SK-N-SH treated with all-trans-retinoic acid at 6 μM for 48 hours (cell line): Measurements from ENCODE around the gene SELENOF.

ENCODE experiments used
- ATAC-seq: fragments of 200-7000 bp; cut with Tn5 transposase; 3 replicates; pipeline ENCODE4 v1.9.1; 2020; ENCODE audit warnings: mild to moderate bottlenecking, moderate library complexity
- ARNTL ChIP-seq: fragments of 450-650 bp; formaldehyde crosslinking; IDR thresholded peaks from 2 replicates; pipeline ENCODE4 v1.5.0; 2020; ENCODE audit warnings: low read depth, mild to moderate bottlenecking, moderate library complexity, borderline replicate concordance
- BACH2 ChIP-seq: fragments of 250-450 bp; sonication (Bioruptor Pico); IDR thresholded peaks from 2 replicates; pipeline ENCODE4 v1.9.0; 2021; ENCODE audit warnings: mild to moderate bottlenecking, borderline replicate concordance
- CSDC2 ChIP-seq: fragments of 250-450 bp; sonication (Bioruptor Pico); IDR thresholded peaks from 2 replicates; pipeline ENCODE4 v1.5.0; 2020; ENCODE audit warnings: mild to moderate bottlenecking, moderate library complexity
- GLIS3 ChIP-seq: fragments of 250-450 bp; sonication (Bioruptor Pico); IDR thresholded peaks from 2 replicates; pipeline ENCODE4 v1.5.0; 2020; ENCODE audit warnings: mild to moderate bottlenecking, moderate library complexity
- ISL1 ChIP-seq: fragments of 250-450 bp; sonication (Bioruptor Pico); IDR thresholded peaks from 2 replicates; pipeline ENCODE4 v2.1.2; 2022; ENCODE audit warnings: mild to moderate bottlenecking, moderate library complexity
- OSR1 ChIP-seq: fragments of 250-450 bp; sonication (Bioruptor Pico); IDR thresholded peaks from 2 replicates; pipeline ENCODE4 v1.8.0; 2022; ENCODE audit warnings: moderate library complexity, mild to moderate bottlenecking, inconsistent platforms
- PPARA ChIP-seq: fragments of 250-450 bp; sonication (Bioruptor Pico); IDR thresholded peaks from 2 replicates; pipeline ENCODE4 v1.5.0; 2020; ENCODE audit warnings: mild to moderate bottlenecking, borderline replicate concordance
- RARB ChIP-seq: fragments of 250-450 bp; sonication (Bioruptor Pico); IDR thresholded peaks from 2 replicates; pipeline ENCODE4 v1.8.0; 2021; ENCODE audit warnings: mild to moderate bottlenecking, moderate library complexity
- SNAI2 ChIP-seq: fragments of 250-450 bp; sonication (Bioruptor Pico); IDR thresholded peaks from 2 replicates; pipeline ENCODE4 v1.5.0; 2020; ENCODE audit warnings: mild to moderate bottlenecking, moderate library complexity
- TCF4 ChIP-seq: fragments of 250-450 bp; sonication (Bioruptor Pico); IDR thresholded peaks from 2 replicates; pipeline ENCODE4 v1.8.0; 2021; ENCODE audit warnings: mild to moderate bottlenecking, moderate library complexity, borderline replicate concordance
- TOX ChIP-seq: fragments of 250-450 bp; sonication (Bioruptor Pico); IDR thresholded peaks from 2 replicates; pipeline ENCODE4 v1.8.0; 2021; ENCODE audit warnings: mild to moderate bottlenecking, moderate library complexity, borderline replicate concordance
- ZC3H10 ChIP-seq: fragments of 250-450 bp; sonication (Bioruptor Pico); IDR thresholded peaks from 2 replicates; pipeline ENCODE4 v1.5.1; 2021; ENCODE audit warnings: mild to moderate bottlenecking, moderate library complexity
- ZFP3 ChIP-seq: fragments of 250-450 bp; sonication (Bioruptor Pico); IDR thresholded peaks from 2 replicates; pipeline ENCODE4 v1.5.0; 2020; ENCODE audit warnings: mild to moderate bottlenecking, moderate library complexity
- ZFP30 ChIP-seq: fragments of 450-650 bp; formaldehyde crosslinking; IDR thresholded peaks from 2 replicates; pipeline ENCODE4 v1.5.0; 2022; ENCODE audit warnings: mild to moderate bottlenecking, moderate library complexity
- ZNF565 ChIP-seq: fragments of 450-650 bp; formaldehyde crosslinking; conservative IDR thresholded peaks from 2 replicates; pipeline ENCODE4 v1.5.0; 2020; ENCODE audit warnings: low read depth, mild to moderate bottlenecking, moderate library complexity
- ZNF70 ChIP-seq: fragments of 450-650 bp; formaldehyde crosslinking; IDR thresholded peaks from 2 replicates; pipeline ENCODE4 v1.5.0; 2020; ENCODE audit warnings: mild to moderate bottlenecking, moderate library complexity
- ZNF8 ChIP-seq: fragments of 450-650 bp; formaldehyde crosslinking; IDR thresholded peaks from 2 replicates; pipeline ENCODE4 v1.5.0; 2020; ENCODE audit warnings: mild to moderate bottlenecking, moderate library complexity
- TF ChIP-seq, protein P1 (sequence below): fragments of 250-450 bp; sonication (Bioruptor Pico); IDR thresholded peaks from 2 replicates; pipeline ENCODE4 v1.8.0; 2021; ENCODE audit warnings: low read depth, mild to moderate bottlenecking, moderate library complexity, borderline replicate concordance
- TF ChIP-seq, protein P2 (sequence below): fragments of 250-450 bp; sonication (Bioruptor Pico); IDR thresholded peaks from 2 replicates; pipeline ENCODE4 v1.5.1; 2020; ENCODE audit warnings: low read depth, mild to moderate bottlenecking, moderate library complexity
- TF ChIP-seq, protein P3 (sequence below): fragments of 250-450 bp; sonication (Bioruptor Pico); IDR thresholded peaks from 2 replicates; pipeline ENCODE4 v1.5.1; 2021; ENCODE audit warnings: mild to moderate bottlenecking, moderate library complexity
- TF ChIP-seq, protein P4 (sequence below): fragments of 250-450 bp; sonication (Bioruptor Pico); IDR thresholded peaks from 2 replicates; pipeline ENCODE4 v1.8.0; 2020; ENCODE audit warnings: mild to moderate bottlenecking, moderate library complexity, borderline replicate concordance

SELENOF gene

DNA sequence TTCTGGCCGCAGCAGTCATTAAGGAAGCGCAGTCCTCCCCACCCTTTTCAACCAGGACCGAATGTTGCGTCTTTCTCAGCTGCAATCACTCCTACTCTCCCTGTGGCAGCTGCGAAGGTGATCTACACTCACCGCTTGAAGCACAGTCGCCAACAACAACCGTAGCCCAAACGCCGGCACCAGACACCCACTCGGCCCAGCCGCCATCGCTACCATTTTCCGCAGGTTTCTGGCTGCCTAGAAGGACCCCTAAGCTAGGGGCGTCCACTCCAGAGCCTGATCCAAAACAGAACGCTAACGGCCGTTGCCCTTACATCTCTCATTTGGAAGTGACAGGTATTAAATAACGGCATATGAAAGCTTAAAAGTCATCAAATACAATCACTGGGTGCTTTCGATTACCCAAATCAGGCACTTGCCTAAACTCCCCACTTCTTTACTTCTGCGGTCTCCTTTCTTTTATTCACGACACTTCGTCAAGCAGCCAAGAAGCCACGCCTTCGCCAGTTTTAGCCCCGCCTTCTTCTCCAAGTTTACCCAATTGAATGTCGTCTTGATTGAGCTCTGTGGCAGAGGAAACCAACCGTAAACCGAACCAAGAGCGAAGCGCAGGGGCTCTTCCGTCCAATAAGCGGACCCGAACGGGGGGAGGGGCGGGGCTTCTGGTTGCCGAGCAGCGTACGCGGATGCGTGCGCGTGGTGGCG is at the start of gene SELENOF:
TSS of gene SELENOF (minus strand) at position 231 of the 705 bp plus-strand sequence. CDS start at position 216, 15 bp downstream.
- peak; percentile 91 for ATAC-seq
- TF ChIP-seq ZC3H10 (CRISPR knock-in tag) (no peak), ZNF70 (CRISPR knock-in tag) (no peak), ZFP3 (CRISPR knock-in tag) (no peak), ARNTL (CRISPR knock-in tag) (no peak), TCF4 (CRISPR knock-in tag) (no peak), SNAI2 (CRISPR knock-in tag) (no peak), ZNF8 (CRISPR knock-in tag) (no peak), PPARA (no peak), ISL1 (CRISPR knock-in tag) (no peak), BACH2 (CRISPR knock-in tag) (no peak), TOX (no peak), GLIS3 (CRISPR knock-in tag) (no peak), RARB (CRISPR knock-in tag) (no peak)
- TF ChIP-seq, protein P1, sequence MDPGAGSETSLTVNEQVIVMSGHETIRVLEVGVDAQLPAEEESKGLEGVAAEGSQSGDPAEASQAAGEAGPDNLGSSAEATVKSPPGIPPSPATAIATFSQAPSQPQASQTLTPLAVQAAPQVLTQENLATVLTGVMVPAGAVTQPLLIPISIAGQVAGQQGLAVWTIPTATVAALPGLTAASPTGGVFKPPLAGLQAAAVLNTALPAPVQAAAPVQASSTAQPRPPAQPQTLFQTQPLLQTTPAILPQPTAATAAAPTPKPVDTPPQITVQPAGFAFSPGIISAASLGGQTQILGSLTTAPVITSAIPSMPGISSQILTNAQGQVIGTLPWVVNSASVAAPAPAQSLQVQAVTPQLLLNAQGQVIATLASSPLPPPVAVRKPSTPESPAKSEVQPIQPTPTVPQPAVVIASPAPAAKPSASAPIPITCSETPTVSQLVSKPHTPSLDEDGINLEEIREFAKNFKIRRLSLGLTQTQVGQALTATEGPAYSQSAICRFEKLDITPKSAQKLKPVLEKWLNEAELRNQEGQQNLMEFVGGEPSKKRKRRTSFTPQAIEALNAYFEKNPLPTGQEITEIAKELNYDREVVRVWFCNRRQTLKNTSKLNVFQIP (CRISPR knock-in tag): no peak
- TF ChIP-seq, protein P2, sequence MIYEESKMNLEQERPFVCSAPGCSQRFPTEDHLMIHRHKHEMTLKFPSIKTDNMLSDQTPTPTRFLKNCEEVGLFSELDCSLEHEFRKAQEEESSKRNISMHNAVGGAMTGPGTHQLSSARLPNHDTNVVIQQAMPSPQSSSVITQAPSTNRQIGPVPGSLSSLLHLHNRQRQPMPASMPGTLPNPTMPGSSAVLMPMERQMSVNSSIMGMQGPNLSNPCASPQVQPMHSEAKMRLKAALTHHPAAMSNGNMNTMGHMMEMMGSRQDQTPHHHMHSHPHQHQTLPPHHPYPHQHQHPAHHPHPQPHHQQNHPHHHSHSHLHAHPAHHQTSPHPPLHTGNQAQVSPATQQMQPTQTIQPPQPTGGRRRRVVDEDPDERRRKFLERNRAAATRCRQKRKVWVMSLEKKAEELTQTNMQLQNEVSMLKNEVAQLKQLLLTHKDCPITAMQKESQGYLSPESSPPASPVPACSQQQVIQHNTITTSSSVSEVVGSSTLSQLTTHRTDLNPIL (CRISPR knock-in tag): no peak
- TF ChIP-seq, protein P3, sequence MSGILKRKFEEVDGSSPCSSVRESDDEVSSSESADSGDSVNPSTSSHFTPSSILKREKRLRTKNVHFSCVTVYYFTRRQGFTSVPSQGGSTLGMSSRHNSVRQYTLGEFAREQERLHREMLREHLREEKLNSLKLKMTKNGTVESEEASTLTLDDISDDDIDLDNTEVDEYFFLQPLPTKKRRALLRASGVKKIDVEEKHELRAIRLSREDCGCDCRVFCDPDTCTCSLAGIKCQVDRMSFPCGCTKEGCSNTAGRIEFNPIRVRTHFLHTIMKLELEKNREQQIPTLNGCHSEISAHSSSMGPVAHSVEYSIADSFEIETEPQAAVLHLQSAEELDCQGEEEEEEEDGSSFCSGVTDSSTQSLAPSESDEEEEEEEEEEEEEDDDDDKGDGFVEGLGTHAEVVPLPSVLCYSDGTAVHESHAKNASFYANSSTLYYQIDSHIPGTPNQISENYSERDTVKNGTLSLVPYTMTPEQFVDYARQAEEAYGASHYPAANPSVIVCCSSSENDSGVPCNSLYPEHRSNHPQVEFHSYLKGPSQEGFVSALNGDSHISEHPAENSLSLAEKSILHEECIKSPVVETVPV (CRISPR knock-in tag): no peak
- TF ChIP-seq, protein P4, sequence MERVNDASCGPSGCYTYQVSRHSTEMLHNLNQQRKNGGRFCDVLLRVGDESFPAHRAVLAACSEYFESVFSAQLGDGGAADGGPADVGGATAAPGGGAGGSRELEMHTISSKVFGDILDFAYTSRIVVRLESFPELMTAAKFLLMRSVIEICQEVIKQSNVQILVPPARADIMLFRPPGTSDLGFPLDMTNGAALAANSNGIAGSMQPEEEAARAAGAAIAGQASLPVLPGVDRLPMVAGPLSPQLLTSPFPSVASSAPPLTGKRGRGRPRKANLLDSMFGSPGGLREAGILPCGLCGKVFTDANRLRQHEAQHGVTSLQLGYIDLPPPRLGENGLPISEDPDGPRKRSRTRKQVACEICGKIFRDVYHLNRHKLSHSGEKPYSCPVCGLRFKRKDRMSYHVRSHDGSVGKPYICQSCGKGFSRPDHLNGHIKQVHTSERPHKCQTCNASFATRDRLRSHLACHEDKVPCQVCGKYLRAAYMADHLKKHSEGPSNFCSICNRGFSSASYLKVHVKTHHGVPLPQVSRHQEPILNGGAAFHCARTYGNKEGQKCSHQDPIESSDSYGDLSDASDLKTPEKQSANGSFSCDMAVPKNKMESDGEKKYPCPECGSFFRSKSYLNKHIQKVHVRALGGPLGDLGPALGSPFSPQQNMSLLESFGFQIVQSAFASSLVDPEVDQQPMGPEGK: no peak

DNA sequence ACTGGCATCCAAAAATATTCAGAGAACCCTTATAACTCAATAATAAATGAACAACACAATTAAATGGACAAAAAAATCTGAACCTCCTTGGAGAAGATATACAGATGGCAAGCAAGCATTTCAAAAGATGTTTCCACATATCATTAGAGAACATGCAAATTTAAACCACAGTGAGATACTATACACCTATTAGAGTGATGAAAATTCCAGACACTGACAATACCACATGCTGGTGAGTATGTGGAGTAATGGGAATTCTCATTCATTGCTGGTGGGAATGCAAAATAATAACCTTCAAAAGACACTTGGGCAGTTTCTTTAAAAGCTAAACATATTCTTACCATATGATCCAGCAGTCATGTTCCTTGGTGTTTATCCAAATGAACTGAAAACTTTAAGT is 46.6 kb upstream of the SELENOF start:
- TF ChIP-seq ISL1 (CRISPR knock-in tag): no peak
- no peak for TF ChIP-seq GLIS3 (CRISPR knock-in tag)
- TF ChIP-seq TOX: no peak
- no peak for ATAC-seq

DNA sequence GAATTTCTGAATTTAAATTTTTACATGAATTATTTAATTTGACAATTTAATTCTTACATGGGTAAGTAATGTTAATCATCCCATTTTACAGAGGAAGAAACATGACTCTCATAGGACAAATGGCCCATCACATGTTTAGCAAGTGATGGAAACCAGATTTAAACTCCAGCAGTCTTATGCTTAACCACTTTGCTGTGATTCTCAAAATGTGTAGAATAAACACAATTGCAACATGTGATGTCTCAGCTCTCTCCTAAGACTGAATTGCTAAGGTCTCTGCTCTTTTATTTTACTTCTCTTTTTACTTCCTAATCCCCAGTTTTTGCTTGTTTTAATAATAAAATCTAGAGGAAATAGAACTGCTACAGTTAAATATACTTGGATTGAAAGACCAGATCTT is 43.3 kb upstream of the SELENOF start:
- no peak for TF ChIP-seq TCF4 (CRISPR knock-in tag)
- TF ChIP-seq, protein P1 (CRISPR knock-in tag): no peak
- no peak for TF ChIP-seq GLIS3 (CRISPR knock-in tag)
- no peak for TF ChIP-seq ZNF8 (CRISPR knock-in tag)
- no peak for TF ChIP-seq ARNTL (CRISPR knock-in tag)
- TF ChIP-seq ZNF565 (CRISPR knock-in tag): no peak
- TF ChIP-seq CSDC2 (CRISPR knock-in tag): no peak
- TF ChIP-seq TOX: no peak
- no peak for ATAC-seq

DNA sequence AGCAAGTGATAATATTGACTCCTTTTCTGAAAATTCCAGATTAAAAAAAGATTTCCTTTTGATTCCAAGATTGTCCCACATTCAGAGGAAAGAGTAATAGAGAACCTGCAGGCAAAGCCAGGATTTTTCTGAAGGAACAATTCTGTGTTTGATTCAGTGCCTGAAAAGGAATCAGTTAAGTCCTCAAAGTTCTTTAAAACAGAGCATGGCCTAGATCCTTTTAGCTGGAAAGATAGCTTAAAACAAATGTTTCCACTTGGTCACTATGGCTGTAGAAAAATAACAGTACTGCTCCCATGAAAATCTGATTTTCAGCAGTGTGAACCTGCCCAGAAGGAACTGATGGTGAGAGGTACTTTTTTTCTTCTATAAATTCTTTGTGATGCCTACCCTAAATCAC is 42.3 kb upstream of the SELENOF start:
- ATAC-seq: no peak
- no peak for TF ChIP-seq OSR1 (CRISPR knock-in tag)
- no peak for TF ChIP-seq RARB (CRISPR knock-in tag)
- TF ChIP-seq ZFP30 (CRISPR knock-in tag): no peak
- TF ChIP-seq, protein P3 (CRISPR knock-in tag): no peak
- TF ChIP-seq TOX: no peak
- TF ChIP-seq, protein P2 (CRISPR knock-in tag): no peak
- no peak for TF ChIP-seq ZNF8 (CRISPR knock-in tag)
- TF ChIP-seq CSDC2 (CRISPR knock-in tag): no peak
- TF ChIP-seq ZFP3 (CRISPR knock-in tag): no peak
- TF ChIP-seq, protein P4: no peak
- no peak for TF ChIP-seq ZNF70 (CRISPR knock-in tag)
- no peak for TF ChIP-seq ARNTL (CRISPR knock-in tag)
- no peak for TF ChIP-seq ZC3H10 (CRISPR knock-in tag)
- TF ChIP-seq ISL1 (CRISPR knock-in tag): no peak
